Loucy (cell line): Measurements from ENCODE around the gene EXD3.

Experiments used
- H2AFZ ChIP-seq: fragments of 200-600 bp; sonication (generic); 2 replicates; pipeline ENCODE4 v1.6.0; 2016; ENCODE audit warnings: antibody characterized with exemption, mild to moderate bottlenecking, low read length, moderate library complexity
- H3F3A ChIP-seq: fragments of 200-600 bp; 2 replicates; pipeline ENCODE4 v1.6.0; 2016; ENCODE audit warnings: antibody characterized with exemption, low read depth, mild to moderate bottlenecking
- H3K27me3 ChIP-seq: fragments of 200-600 bp; sonication (generic); 2 replicates; pipeline ENCODE4 v1.6.1; 2014; ENCODE audit warnings: low read length, mild to moderate bottlenecking; ENCODE audit not compliant: insufficient read depth, poor library complexity, severe bottlenecking
- H3K36me3 ChIP-seq: fragments of 200-600 bp; sonication (generic); 2 replicates; pipeline ENCODE4 v1.6.1; 2016; ENCODE audit warnings: low read length; ENCODE audit not compliant: insufficient read depth
- H3K4me1 ChIP-seq: fragments of 200-600 bp; sonication (generic); 2 replicates; pipeline ENCODE4 v1.5.1; 2014; ENCODE audit warnings: low read length, mild to moderate bottlenecking; ENCODE audit not compliant: insufficient read depth, poor library complexity, severe bottlenecking
- H3K4me2 ChIP-seq: fragments of 200-600 bp; sonication (generic); 2 replicates; pipeline ENCODE4 v1.6.0; 2014; ENCODE audit warnings: antibody characterized with exemption, low read length, low read depth, mild to moderate bottlenecking; ENCODE audit not compliant: poor library complexity, severe bottlenecking
- H3K4me3 ChIP-seq: fragments of 200-600 bp; sonication (generic); 2 replicates; pipeline ENCODE4 v1.5.1; 2014; ENCODE audit warnings: low read length, mild to moderate bottlenecking, mixed read lengths; ENCODE audit not compliant: poor library complexity, severe bottlenecking
- H3K79me2 ChIP-seq: fragments of 200-600 bp; sonication (generic); 2 replicates; pipeline ENCODE4 v1.6.1; 2014; ENCODE audit warnings: low read length; ENCODE audit not compliant: insufficient read depth
- H3K9ac ChIP-seq: fragments of 200-600 bp; sonication (generic); 2 replicates; pipeline ENCODE4 v1.6.0; 2014; ENCODE audit warnings: mild to moderate bottlenecking, low read depth, low read length, moderate library complexity; ENCODE audit not compliant: poor library complexity, severe bottlenecking
- H3K9me2 ChIP-seq: fragments of 200-600 bp; sonication (generic); replicated peaks from 2 replicates; pipeline ENCODE4 v1.6.1; 2016; ENCODE audit warnings: low read depth, low read length, mixed read lengths
- H3K9me3 ChIP-seq: fragments of 200-600 bp; sonication (generic); 2 replicates; pipeline ENCODE4 v1.6.1; 2014; ENCODE audit warnings: mild to moderate bottlenecking, antibody characterized with exemption, low read length, low read depth; ENCODE audit not compliant: insufficient read depth
- H4K20me1 ChIP-seq: fragments of 200-600 bp; sonication (generic); 2 replicates; pipeline ENCODE4 v1.6.0; 2014; ENCODE audit warnings: antibody characterized with exemption, low read length, mild to moderate bottlenecking; ENCODE audit not compliant: insufficient read depth, poor library complexity, severe bottlenecking
- CTCF ChIP-seq: fragments of 200-600 bp; sonication (generic); conservative IDR thresholded peaks from 2 replicates; pipeline ENCODE4 v1.5.1; 2014; ENCODE audit warnings: mild to moderate bottlenecking, antibody characterized with exemption, low read length
- EZH2phosphoT487 ChIP-seq: fragments of 200-600 bp; IDR thresholded peaks from 2 replicates; pipeline ENCODE4 v1.6.1; 2018; ENCODE audit warnings: antibody characterized with exemption, mild to moderate bottlenecking, moderate library complexity, borderline replicate concordance

The EXD3 gene

GRCh38 chr9:137456864-137457405 lies 34.0 kb upstream of the EXD3 start:
- Histone ChIP-seq H3K9me3 (no peaks in the 10 kb centered on the region), H3K36me3 (no peaks in the 10 kb centered on the region), H3K4me1 (no peaks in the 10 kb centered on the region), H3K9me2 (no peaks in the 10 kb centered on the region), H3K4me3 (no peak overlapping the region), H3F3A (no peaks in the 10 kb centered on the region), H3K4me2 (no peak overlapping the region), H3K79me2 (no peaks in the 10 kb centered on the region), H3K27me3 (no peaks in the 10 kb centered on the region), H4K20me1 (no peaks in the 10 kb centered on the region), H2AFZ (no peak overlapping the region), H3K9ac (no peak overlapping the region)
- TF ChIP-seq EZH2phosphoT487 (no peak), CTCF (no peak)

DNA sequence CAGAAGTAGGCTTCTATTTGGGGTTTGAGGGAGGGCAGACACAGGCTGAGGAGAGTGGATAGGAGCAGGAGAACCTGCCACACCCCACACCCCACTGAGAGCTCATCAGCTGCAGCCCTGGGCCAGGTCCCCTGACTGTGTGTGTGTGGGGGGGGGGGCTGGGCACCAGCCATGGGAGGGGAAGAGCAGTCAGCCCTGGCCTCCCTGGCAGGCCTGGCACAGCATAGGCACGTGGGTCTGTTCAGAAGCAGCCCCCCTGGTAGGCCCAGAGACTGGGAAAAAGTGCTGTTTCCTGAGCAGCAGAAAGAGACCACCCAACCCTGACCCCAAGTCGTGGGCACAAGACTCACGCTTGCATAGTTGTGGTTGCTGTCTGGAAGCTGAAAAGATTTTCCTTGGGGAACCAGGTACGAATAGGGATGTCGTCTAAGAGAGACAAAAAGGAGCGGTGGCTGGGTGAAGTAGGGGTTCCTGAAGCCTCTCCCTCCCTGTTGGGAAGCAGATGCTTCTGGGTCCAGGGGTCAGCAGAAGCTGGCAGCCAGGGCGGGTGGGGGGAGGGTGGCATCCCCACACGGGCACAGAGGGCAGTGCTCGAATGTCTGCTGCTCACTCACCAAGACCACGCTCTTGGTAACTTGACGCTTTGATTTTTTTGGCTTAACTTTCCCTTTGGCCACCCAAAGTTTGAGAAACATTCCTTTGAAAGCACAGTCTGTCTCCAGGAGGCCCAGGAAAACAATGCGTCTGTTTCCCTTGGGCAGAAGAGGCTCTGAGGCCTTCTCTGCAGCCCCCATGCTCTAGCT lies 33.3 kb upstream of the EXD3 start:
- Histone ChIP-seq H3K9me2 (no peaks in the 10 kb centered on the region), H3K9me3 (no peaks in the 10 kb centered on the region), H3K36me3 (no peaks in the 10 kb centered on the region), H2AFZ (no peak overlapping the region), H4K20me1 (no peaks in the 10 kb centered on the region), H3K9ac (no peak overlapping the region), H3K4me3 (no peak overlapping the region), H3K4me2 (no peak overlapping the region), H3K79me2 (no peaks in the 10 kb centered on the region), H3F3A (no peaks in the 10 kb centered on the region), H3K27me3 (no peaks in the 10 kb centered on the region), H3K4me1 (no peaks in the 10 kb centered on the region)
- no peak for TF ChIP-seq EZH2phosphoT487
- TF ChIP-seq CTCF = no peak

DNA sequence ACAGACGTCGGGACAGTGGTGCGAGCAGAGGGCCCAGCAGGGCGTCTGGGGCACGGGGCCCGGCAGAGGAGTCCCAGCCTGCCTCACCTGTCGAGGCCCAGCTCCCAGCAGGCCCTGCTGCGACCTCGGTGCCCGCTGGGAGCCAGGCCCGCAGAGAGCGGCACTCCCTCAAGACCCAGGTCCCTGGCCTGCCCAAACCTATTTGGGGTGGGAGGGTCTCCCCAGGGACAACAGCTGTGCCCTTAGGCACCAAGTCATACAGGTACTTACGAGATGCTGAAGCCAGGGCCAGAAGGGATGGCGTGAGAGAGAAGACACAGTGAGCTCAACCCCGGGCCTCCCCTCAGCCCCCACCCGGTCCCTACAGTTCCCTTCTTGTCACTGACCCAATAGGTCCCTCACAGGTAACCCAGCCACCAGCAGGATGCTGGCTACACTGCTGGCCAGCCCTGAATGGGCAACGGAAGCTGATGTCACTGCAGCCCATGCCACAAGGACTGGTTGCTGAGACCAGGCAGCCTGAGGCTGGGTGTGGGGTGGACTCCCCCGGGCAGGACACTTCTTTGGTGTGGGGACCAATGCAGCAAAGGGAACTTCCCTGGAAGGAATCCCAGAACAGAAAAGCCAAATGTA lies 32.5 kb upstream of the EXD3 start:
- Histone ChIP-seq H2AFZ (no peak overlapping the region), H4K20me1 (no peaks in the 10 kb centered on the region), H3K9me2 (no peaks in the 10 kb centered on the region), H3K9ac (no peak overlapping the region), H3K79me2 (no peaks in the 10 kb centered on the region), H3K4me1 (no peaks in the 10 kb centered on the region), H3K27me3 (no peaks in the 10 kb centered on the region), H3K4me2 (no peak overlapping the region), H3K36me3 (no peaks in the 10 kb centered on the region), H3K4me3 (no peak overlapping the region), H3F3A (no peaks in the 10 kb centered on the region), H3K9me3 (no peaks in the 10 kb centered on the region)
- TF ChIP-seq EZH2phosphoT487 (no peak), CTCF (no peak)
